ENCODE measurements around the gene BAIAP2.
"Not testable (repeated sequence)": the region's sequence is repeated elsewhere in the genome, so short reads cannot be mapped to it uniquely, and the experiment has no call there.

Gene BAIAP2

DNA sequence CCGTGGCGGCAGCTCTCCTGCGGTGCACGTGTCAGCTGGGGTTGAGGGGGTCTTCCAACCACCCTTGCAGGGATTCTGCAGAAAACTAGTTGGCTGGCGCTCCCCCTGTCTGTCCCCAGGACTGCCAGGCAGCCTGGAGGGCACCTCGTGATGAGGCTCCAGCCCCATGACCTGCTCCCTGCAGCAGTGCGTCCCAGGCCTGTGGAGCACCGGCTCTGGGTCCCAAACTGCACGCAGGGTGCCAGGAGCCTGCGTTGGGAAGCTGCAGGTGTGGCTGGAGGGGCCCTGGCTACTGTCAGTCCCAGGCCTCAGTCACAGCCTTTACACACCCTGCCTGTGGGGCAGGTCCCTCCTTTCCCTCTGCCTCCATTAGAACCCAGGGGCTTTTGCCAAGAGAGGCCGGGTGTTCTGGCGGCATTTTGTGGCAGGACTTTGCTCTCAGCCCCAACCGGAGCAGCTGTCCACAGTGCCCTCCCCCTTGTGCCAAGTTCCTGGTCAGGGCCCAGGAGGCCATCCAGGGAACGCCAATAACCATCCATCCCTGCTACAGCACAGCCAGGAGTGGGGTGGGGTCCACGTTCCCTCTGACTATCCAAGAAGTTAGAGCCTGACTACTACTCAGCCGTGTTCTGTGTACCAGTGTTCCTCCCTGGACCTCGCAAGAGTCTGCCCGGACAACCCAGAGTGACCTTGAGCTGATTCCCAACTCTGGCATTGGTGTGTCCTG is 34.2 kb upstream of the BAIAP2 start:
- no peak for DNase-seq (ENCODE audit: low read depth in 2 of 2, low spot score in 1 of 2)

DNA sequence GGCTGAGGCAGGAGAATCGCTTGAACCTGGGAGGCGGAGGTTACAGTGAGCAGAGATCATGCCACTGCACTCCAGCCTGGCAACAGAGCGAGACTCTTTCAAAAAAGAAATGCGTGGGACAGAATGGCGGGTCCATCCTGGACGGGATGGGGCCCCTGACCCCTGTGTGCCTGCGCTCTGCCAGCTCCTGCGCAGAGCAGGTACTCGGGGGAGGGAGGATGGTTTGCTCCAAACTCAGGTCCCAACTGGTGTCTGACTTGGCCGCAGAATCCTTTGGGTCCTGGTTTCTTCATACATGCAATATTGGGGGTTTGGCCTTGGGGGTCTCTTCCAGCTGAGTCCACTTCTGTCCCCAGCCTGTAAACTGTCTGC is 33.0 kb upstream of the BAIAP2 start:
- no peak for DNase-seq (ENCODE audit: low read depth in 2 of 2, low spot score in 1 of 2)

DNA sequence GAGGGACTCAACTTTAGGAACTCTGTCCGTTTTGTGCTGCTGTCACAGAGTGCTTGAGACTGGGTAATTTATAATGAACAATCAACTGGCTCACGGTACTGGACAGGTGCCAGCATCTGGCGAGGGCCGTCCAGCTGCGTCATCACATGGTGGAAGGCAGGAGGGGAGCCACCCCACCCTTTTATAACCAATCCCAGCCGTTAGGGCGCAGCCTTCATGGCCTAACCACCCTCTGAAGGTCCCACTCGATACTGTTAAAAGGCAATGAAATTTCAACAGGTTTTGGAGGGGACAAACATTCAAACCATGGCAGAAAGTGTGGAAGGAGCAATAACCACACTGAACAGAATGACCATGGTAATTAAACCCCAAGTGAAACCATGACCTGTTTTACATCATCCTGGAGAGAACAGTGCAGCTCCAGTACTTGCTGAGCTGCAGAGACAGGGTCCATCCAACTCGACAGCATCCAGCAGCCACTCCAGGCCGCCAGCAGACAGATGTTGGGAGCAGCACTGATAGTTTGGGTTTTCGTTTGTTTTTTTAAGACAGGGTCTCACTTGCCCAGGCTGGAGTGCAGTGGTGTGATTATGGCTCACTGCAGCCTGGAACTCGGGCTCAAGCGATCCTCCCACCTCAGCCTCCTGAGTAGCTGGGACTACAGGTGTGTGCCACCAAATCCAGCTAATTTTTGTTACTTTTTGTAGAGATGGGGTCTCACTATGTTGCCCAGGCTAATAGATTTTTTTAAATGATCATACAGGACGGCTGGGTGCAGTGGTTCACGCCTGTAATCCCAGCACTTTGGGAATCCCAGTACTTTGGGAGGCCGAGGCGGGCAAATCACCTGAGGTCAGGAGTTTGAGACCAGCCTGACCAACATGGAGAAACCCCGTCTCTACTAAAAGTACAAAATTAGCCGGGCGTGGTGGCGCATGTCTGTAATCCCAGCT is 32.3 kb upstream of the BAIAP2 start:
- no peak for DNase-seq (ENCODE audit: low read depth in 2 of 2, low spot score in 1 of 2)

DNA sequence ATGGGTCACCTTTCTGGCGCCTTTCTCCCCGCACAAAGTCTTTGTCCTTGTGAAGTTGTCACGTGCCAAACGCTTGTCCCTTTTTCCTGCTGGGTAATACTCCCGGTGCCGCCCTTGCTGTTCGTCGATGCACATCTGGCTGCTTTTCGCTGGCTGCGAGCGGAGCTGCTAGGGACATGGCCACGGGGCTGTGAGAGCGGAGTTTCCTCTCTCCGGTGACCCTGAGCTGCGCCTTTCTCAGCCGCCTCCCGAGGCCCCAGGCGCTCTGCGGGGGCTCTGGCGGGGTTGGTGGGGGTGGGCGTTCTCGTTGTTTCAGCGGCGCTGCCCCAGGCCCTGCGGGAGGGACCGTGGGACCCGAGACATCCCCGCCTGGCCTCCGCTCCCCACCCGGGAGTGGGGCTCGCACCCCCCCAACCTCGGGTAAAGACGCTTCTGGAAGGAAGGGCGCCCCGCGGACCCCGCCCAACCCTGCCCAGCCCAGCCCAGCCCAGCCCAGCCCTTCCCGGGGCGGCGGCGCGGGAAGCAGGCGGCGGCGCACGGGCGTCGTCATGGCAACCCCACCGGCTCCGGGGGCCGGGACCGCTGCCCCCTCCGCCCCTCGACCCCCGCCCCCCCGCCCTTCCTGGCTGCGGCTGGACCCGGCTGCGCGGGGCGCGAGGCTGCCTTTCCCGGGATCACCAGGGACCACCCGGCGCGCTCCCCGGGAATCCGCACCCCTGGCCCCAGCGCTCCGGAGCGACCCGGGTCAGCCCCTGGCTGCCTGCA is 31.1 kb upstream of the BAIAP2 start:
- no peak for DNase-seq (ENCODE audit: low read depth in 2 of 2, low spot score in 1 of 2)

DNA sequence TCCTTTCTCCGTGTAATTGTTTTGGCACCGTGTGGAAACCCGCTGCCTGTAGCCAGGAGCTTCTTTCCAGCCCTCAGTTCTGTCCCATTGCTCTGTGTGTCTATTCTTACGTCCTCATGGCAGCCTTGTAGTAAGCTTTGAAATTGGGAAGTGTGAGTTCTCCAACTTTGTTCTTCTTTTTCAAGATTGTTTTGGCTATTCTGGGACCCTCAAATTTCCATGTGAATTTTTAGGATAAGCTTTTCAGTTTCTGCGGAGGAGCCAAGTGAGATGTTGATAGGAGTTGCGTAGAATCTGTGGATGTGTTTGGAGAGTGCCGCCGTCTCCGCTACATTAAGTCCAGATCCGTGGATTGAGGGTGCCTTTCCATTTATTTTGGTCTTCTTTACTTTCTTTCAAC is 28.1 kb upstream of the BAIAP2 start:
- no peak for DNase-seq (ENCODE audit: low read depth in 2 of 2, low spot score in 1 of 2)

DNA sequence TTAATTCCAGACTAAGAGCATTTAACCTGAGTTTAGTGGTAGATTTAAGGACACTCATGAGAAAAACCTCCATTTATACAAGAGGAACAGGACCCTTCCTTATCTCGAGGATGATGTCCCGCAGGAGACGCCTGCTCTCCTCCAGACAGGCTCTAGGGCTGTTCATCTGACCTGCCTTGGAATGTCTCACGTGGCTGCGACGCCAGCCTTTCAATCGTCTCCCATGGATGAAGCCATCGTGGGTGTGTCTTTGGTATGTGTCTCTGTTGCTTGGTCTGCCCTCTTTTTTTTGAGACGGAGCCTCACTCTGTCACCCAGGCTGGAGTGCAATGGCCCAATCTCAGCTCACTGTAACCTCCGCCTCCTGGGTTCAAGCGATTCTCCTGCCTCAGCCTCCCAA is 26.8 kb upstream of the BAIAP2 start:
- DNase-seq (ENCODE audit: low read depth in 2 of 2, low spot score in 1 of 2): no peak

DNA sequence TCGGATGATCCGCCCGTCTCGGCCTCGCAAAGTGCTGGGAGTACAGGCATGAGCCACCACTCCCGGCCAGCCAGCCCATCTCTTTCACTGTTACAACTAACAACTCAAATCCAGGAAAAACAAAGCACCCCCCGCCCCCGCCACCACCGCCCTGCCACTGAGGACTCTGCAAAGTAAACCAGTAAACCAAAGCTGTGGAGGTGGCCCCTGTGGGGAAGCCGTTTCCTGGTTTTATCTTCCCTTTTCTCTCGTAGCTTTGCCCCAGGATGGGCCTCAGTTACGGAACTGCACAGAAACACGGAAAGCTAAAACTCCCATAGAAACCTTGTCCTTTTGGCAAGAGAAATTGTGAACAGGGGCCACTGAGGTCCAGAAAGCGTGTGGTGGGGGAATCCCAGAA is 25.8 kb upstream of the BAIAP2 start:
- no peak for DNase-seq (ENCODE audit: low read depth in 2 of 2, low spot score in 1 of 2)

- no peak for DNase-seq (ENCODE audit: low read depth in 2 of 2, low spot score in 1 of 2)
These were observed 24.0 kb upstream of the BAIAP2 start for GRCh38 chr17:81010935-81011334.

DNA sequence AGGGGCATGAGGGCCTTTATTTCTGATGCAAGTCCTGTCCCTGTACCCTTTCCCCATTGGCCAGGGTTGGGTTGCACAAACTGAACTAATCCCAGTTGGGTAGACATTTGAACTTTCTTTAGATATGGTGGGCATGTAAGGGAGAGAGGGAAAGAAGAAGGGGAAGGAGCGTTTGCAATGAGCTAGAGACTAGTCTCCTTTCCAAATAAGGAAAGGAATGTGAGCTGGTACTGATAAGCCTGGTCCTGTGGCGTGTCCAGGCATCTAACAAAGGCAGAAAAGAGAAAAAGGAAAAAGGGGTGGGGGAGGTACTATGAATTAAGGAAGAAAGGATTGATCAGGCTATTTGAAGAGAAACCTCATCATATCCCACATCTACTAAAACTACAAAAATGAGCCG is 23.0 kb upstream of the BAIAP2 start:
- no peak for DNase-seq (ENCODE audit: low read depth in 2 of 2, low spot score in 1 of 2)

DNA sequence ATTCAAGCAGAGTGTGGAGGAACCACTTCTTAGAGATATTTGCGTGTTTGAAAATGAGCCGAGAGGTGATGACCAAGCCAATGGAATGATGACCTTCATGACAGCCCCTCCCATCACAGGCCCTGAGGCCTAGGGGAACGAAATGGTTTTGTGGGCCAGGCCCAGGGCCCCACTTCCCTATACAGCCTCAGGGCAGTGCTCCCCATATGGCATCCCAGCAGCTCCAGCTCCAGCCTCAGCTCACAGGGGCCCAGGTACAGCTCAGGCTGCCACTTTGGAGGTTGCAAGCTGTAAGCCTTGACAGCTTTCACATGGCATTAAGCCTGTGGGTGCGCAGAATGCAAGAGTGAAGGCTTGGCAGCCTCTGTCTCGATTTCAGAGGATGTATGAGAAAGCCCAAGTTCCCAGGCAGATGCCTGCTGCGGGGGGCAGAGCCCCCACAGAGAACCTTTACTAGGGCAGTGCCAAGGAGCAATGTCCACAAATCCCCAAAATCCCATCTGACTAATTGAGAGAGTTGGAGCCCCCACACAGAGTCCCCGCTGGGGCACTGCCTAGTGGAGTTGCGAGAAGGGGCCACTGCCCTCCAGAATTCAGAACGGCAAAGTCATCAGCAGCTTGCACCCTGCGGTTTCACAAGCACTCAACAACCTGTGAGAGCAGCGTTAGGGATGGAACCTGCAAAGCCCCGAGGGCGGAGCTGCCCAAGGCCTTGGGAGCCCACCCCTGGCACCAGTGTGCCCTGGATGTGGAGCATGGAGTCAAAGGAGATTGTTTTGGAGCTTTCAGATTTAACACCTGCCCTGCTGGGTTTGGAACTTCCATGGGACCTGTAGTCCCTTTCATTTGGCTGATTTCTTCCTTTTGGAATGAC is 22.1 kb upstream of the BAIAP2 start:
- no peak for DNase-seq (ENCODE audit: low read depth in 2 of 2, low spot score in 1 of 2)

DNA sequence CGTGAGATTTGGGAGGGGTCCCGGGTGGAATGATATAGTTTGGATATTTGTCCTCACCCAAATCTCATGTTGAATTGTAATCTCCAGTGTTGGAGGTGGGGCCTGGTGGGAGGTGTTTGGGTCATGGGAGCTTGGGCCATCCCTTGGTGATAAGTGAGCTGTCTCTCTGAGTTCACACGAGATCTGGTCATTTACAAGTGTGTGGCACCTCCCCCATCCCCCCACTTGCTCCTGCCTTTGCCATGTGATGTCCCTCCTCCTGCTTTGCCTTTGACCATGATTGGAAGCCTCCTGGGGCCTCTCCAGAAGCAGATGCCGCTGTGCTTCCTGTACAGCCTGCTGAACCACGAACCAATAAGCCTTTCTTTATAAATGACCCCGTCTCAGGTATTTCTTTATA is 21.3 kb upstream of the BAIAP2 start:
- DNase-seq (ENCODE audit: low read depth in 2 of 2, low spot score in 1 of 2): no peak

DNA sequence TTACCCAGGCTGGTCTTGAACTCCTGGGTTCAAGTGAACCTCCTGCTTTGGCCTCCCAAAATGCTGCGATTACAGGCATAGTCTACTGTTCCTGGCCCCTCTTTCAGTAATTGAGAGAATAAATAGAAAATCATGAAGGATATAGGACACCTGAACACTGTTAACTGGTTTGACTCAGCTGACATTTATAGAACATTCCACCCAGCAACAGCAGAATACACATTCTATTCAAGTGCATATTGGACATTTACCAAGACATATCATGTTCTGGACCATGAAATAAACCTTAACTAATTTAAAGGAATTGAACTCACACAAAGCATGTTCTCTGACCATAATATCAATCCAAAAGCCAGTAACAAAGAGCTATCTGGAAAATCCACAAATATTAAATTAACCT is 19.8 kb upstream of the BAIAP2 start:
- DNase-seq (ENCODE audit: low read depth in 2 of 2, low spot score in 1 of 2): no peak

DNA sequence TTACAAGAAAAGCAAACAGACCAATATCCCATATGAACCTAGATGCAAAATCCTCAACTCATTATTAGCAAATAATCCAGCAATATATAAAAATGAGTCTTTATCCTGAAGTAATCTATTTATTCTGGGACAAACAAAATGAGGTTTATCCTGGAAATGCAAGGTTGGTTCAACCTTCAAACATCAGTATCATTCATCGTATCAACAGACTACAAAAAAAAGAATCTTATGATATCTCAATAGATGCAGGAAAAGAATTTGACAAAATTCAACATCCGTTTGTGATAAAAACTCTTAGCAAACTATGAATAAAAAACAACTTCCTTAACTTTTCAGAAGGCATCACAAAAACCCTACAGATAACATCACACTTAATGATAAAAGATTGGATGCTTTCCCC is 18.4 kb upstream of the BAIAP2 start:
- DNase-seq (ENCODE audit: low read depth in 2 of 2, low spot score in 1 of 2): no peak

GRCh38 chr17:81017330-81017729 is 17.6 kb upstream of the BAIAP2 start:
- DNase-seq (ENCODE audit: low read depth in 2 of 2, low spot score in 1 of 2): not testable (repeated sequence)

DNA sequence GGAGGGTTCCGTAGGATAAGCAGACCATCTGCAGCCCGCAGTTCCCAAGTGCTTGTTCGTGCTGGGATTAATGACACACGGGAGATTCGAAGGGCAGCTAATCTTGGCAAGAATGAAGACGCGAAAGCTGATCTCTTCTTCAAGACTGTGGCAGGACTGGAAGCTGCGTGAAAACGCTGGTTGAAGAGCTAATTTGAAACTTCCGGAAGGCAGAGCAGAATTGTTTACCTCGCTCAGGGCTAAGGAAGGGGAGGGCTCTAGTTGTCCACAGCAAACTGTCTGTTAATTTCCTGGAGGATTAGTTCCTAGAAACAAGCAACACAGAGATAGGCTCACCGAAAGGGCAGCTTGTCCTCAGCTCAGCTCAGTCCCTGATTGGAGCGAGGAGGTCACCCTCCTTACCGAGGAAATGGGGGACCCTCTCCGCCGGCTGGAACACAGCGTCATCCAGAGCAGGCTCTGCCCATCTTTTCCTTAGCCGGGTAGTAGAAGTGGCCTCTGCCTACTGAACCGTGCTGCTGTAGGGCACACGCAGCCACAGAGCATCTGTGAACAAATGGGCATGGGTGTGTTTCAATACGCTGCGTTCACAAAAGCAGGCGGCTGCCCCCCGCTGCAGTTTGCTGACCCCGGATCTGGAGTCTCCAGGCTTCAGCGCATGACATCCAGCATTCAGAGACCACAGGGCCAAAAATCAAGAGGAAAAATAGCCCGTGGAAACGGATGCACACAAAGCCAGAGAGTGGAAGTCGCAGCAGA is 16.7 kb upstream of the BAIAP2 start:
- DNase-seq (ENCODE audit: low read depth in 2 of 2, low spot score in 1 of 2): no peak

- DNase-seq (ENCODE audit: low read depth in 2 of 2, low spot score in 1 of 2): no peak
These were observed 15.1 kb upstream of the BAIAP2 start for GRCh38 chr17:81019563-81020442.

GRCh38 chr17:81020443-81020766 is 14.5 kb upstream of the BAIAP2 start:
- DNase-seq (ENCODE audit: low read depth in 2 of 2, low spot score in 1 of 2): no peak

- DNase-seq (ENCODE audit: low read depth in 2 of 2, low spot score in 1 of 2): no peak
These were observed 14.0 kb upstream of the BAIAP2 start for GRCh38 chr17:81020767-81021497.

Measured in stimulated activated CD8-positive, alpha-beta memory T cell treated with anti-CD3 and anti-CD28 coated beads, Interleukin-4, amount 100 ng/mL, for 4 hours (primary cell).